GM12873 (cell line): ENCODE data around the gene TMC1.

Source experiments
- TF ChIP-seq, protein P1 (sequence below): IDR thresholded peaks from 2 replicates; pipeline ENCODE4 v1.5.1; 2012; ENCODE audit warnings: low read depth, mild to moderate bottlenecking, moderate library complexity, low read length, control low read depth; ENCODE audit not compliant: insufficient read depth; ENCODE audit errors: missing control alignments

The TMC1 gene

DNA sequence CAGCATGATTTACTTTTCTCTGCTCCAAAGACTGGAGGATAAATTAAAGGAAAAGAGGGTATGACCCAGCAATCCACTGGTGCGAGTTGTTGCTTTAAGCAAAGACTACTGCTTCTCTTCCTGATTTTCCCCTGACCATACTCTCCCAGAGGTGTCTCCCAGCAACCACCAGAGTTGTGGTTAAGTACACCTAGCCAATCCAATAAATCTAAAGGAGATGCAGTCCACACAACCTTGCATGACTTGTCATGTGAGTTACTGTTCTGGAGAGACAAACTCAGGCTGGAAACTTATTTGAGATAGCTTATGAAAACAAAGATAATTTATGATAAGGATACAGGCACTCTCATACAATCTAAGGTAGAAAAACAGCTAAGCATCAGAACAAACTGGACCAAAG lies 11.9 kb downstream of the TMC1 start:
- TF ChIP-seq, protein P1, sequence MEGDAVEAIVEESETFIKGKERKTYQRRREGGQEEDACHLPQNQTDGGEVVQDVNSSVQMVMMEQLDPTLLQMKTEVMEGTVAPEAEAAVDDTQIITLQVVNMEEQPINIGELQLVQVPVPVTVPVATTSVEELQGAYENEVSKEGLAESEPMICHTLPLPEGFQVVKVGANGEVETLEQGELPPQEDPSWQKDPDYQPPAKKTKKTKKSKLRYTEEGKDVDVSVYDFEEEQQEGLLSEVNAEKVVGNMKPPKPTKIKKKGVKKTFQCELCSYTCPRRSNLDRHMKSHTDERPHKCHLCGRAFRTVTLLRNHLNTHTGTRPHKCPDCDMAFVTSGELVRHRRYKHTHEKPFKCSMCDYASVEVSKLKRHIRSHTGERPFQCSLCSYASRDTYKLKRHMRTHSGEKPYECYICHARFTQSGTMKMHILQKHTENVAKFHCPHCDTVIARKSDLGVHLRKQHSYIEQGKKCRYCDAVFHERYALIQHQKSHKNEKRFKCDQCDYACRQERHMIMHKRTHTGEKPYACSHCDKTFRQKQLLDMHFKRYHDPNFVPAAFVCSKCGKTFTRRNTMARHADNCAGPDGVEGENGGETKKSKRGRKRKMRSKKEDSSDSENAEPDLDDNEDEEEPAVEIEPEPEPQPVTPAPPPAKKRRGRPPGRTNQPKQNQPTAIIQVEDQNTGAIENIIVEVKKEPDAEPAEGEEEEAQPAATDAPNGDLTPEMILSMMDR = no peak

DNA sequence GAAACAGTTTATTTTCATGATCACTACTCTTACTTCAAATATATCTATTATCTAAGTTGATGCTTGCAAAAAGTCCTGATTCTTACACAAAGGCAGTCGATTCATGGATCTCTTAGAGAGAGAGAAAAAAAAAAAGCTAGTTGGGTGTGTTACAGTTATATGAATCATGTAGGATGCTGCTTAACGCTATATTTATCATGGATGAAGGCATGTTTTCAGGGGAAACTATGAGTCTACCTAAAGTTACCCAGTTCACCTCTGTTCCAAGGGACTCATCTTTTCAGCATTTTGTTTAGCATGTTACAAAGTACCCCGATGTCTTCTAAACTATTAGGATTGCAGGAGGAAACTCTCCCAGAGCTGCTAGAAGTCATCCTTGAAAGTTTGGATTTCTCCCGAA lies 13.5 kb downstream of the TMC1 start:
- TF ChIP-seq, protein P1 = no peak

DNA sequence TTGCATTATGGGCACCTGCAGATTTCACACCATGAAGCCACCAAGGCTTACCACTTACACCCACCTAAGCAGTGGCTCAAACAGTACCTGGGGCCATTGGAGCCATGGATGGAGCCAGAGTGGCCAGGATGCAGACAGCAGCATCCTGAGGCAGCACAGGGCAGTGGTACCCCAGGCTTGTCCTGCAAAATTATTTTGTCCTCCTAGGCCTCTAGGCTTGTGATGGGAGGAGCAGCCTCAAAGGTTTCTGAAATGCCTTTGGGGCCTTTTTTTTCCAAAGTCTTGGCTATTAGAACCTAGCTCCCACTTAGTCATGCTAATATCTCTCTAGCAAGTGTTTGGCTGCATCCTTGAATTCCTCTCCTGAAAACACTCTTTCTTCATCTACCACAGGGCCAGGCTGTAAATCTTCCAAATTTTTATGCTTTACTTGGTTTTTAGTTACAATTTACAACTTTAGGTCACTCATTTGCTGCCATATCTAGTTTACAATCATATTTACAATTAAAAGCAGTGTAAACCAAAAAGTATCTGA lies 15.7 kb downstream of the TMC1 start:
- TF ChIP-seq, protein P1 = no peak

DNA sequence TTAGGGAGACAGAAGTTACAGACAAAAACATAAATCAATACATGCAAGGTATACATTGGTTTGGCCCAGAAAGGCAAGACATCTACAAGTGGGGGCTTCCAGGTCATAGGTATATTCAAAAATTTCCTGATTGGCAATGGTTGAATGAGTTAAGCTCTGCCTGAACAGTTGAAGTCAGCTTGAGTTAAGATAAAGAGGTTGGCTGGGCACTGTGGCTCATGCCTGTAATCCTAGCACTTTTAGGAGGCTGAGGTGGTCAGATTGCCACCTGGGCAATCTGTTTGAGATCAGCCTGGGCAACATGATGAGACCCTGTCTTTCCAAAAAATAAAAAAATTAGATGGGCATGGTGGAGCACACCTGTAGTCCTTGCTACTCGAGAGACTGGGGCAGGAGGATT lies 16.3 kb downstream of the TMC1 start:
- TF ChIP-seq, protein P1 = no peak

DNA sequence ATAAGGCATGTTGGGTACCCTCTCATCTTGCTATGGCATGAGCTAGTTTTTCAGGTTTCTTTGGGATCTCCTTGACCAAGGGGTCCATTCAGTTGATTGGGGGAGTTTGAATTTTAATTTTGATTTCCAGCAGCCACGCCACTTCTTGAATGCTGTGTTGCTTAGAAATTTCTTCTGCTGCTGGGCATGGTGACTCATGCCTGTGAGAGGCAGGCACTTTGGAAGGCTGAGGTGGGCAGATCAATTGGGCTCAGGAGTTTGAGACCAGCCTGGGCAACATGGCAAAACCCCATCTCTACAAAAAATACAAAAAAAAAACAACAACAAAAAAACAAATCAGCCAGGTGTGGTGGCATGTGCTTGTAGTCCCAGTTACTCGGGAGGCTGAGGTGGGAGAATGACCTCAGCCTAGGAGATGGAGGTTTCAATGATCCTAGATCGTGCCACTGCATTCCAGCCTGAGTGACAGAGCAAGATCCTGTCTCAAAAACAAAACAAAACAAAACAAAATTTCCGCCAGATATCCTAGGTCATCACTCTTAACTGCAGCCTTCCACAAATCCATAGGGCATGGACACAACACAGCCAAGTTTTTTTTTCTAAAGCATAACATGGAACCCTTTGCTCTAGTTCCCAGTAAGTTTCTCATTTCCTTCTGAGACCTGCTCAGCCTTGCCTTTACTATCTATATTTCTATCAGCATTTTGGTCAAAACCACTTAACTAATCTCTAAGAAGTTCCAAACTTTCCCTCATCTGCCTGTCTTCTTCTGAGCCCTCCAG lies 17.7 kb downstream of the TMC1 start:
- TF ChIP-seq, protein P1 = no peak

DNA sequence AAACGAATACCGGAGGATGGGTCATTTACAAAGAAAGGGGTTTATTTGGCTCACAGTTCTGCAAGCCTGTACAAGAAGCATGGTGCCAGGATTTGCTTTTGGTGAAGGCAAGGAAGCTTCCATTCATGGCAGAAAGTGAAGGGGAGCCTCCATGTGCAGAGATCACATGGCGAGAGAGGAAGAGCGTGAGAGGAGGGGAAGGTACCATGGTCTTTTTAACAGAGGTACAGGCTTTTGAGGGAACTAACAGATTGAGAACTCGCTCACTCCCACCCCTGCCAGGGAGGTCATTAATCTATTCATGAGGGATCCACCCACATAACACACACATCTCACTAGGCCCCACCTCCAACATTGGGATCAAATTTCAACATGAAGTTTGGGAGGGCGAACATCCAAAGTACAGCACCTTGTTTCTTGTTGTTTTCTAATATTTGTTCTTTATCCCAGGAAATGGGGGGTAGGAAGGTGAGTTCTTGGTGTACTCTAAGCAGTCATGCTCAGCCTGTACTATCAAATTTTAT lies 18.5 kb downstream of the TMC1 start:
- TF ChIP-seq, protein P1 = no peak

DNA sequence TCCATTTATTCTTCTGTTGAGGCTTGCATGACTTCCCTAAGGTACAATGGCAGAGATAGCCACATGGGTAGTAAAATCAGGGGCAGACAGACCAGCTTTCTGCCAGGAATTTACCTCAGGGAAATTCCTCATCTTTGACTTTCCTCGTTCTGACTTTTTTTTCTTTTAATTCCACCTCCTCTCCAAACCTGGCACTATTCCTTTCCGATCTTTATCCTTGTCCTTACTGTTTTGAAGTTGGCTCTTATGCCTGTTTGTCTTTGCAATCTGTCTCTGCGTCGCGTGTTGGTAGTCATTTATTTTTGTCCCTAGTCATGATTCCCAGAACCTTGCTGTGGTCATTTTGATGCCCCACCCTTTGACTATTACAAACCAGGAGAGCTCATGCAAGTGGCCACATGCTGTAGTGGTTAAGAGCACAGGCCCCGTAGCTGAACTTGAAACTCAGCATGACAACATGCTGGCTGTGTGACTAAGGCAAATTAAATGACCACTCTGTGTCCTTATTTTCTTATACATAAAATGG lies 19.0 kb downstream of the TMC1 start:
- TF ChIP-seq, protein P1 = no peak
